GM18520 (cell line): Measurements from ENCODE around the gene GNG7.
"Not testable (repeated sequence)": the region's sequence is repeated elsewhere in the genome, so short reads cannot be mapped to it uniquely, and the experiment has no call there.

Experiments
- ATAC-seq: cut with Tn5 transposase; IDR thresholded peaks from one replicate; pipeline ENCODE4 v1.9.1; 2021; ENCODE audit not compliant: unreplicated experiment

GNG7 gene

DNA sequence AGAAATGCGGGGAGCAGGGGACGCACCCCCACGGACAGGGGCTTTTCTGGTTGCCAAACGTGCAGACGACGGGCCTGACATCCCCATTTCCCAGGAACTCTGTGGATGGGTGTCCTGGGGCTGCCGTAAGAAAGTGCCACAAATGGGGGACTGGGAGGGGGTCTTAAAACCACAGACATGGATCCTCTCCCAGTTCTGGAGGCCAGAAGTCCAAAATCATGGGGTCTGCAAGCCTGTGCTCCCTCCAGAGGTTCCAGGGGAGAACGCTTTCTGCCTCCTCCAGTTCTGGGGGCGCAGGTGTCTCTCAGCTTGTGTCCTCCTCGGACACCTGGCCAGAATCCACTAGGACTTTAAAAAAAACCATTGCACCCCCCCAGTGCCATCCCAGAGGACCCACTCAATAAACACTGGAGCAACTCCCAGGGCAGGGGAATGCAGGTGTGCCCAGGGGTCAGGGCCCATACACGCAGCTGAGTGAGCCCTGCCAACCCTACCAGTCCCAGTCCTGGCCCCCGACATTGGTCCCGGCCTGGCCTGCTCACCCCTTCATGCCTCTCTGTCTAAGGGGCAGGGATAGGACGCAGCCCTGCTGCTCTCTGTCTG is 122.7 kb downstream of the GNG7 start:
- ATAC-seq = no peak

DNA sequence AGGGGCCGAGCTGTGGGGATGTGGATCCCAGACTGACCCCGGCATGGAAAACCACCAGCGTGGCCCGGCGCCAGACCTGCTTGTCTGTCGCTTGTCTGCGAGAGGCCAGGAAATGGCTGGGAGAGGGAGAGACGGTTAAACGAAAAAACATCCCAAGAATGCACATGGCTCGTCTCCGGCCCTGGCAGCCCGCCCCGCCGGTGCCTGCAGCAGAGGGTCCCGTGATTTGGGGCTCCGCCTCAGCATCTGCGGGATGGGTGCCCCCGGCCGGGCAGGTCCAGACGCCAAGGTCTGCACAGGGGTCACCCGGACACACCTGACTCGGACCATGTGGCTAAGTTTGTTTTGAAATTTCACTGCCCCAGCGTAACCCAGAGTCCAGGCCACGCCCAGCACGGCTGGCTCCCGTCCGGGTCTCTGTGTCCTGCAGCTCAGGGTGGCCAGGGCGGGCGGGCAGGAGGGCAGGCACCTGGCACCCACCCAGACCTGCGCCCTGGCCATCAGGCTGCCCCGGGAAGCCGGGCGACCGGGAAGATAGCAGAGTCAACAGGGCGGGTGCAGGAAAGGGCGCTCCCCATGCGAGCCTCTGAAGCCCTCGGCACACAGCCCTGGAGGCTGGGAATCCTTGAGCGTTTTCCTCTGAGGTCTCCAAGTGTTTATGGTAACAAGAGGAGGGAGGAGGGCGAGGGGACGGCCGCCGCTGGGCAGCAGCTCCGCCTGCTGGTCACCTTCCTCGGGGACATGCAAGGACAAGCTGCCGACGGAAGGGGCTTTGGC is 123.4 kb downstream of the GNG7 start:
- ATAC-seq = no peak

DNA sequence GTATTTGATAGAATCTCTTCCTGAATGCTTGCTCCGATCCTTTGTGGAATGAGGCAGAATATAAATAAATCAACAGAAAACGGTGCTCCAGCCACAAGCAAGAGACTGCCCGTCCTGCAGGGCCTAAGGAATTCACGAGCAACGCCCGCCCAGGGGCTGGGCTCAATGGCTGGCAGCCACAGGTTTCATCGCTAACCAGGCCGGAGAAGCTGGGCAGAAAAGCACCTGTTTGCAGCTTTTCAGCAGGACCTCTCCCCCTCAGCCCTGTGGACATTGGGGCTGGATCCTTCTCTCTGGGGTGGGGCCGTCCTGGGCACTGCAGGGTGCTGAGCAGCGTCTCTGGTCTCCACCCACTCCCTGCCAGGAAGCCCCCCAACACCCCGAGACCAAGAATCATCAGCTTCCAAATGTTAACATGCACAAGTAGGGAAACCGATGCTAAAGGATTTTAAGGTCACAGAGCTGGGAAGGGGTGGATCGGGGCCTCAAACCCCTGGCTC is 124.1 kb downstream of the GNG7 start:
- no peak for ATAC-seq

DNA sequence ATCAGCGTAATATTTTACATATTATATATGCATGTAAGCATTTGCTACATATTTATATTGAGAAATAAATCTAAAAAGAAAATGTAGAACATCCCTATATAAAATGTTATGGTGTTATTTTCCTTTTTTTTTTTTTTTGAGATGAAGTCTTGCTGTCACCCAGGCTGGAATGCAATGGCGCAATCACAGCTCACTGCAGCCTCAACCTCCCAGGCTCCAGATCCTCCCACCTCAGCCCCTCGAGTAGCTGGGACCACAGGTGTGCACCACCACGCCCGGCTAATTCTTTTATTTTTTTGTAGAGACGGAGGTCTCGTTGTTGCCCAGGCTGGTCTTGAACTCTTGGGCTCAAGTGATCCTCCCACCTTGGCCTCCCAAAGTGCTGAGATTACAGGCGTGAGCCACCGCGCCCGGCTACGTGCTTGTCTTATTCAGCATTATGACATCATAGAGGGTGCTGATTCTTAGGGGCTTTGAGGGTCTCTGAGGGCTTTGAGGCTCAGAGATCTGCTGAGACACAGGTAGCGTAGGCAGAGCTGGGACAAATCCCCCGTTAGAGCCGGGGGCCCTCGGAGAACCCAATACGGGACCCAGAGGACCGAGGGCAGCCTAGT is 124.7 kb downstream of the GNG7 start:
- no peak for ATAC-seq

DNA sequence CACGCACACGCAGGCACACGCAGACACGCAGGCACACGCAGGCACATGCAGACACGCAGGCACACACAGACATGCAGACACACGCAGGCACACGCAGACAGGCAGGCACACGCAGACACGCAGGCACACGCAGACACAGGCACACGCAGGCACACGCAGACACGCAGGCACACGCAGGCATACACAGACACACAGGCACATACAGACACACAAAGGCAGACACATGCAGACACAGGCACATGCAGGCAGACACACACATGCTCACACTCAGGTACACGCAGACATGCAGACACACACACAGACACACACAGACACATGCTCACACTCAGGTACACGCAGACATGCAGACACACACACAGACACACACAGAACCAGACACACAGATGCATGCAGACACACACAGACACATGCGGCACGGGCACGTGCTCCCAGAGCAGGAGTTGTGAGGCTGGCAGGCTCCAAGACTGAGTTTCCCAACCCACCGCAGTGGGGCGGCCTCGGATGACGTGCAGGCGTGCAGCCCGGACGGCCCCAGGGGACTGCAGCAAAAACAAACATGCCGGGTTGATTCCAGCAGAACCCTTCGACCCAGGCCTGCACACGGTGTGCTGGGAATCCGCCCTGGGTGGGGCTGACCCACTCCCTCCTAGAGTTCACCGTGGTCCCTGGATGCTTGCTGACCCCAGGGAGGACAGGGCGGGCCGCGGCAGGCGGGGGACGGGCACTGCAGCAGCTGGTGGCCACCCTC is 126.6 kb downstream of the GNG7 start:
- no peak for ATAC-seq

DNA sequence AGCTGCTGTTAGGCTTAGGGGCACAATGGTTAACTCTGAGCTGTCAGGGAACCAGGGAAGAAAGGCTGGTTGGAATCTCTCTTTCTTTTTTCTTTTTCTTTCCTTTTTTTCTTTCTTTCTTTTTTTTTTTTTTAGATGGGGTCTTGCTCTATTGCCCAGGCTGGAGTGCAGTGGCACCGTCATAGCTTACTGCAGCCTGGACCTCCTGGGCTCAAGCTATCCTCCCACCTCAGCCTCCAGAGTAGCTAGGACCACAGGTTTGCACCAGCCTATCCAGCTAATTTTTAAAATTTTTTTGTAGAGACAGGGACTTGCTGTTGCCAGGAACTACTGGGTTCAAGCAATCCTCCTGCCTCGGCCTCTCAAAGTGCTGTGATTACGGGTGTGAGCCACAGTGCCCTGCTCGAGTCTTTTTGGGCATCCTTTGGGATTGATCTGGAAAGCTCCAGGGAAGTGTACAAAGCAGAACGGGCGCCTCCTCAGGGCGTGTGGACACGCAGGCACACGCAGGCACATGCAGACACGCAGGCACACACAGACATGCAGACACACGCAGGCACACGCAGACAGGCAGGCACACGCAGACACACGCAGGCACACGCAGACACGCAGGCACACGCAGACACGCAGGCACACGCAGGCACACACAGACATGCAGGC is 127.4 kb downstream of the GNG7 start:
- ATAC-seq = no peak

DNA sequence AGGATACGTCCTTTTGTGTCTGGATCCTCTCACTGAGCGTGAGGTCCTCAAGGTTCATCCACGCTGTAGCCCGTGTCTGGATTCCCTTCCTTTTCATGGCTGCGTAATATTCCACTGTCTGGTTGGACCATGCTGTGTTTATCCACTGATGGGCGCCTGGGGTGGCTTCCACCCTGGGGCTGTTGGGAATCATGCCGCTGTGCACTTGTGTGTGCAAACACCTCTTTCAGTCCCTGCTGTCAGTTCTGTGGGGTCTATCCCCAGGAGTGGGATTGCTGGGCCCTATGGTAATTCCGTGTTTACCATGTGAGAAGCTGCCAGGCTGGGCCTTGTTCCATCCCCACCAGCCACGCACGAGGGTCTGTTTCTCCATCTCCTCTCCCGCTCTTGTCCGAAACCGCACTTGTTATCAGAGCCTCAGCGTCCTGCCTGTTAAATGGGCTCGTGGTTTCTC is 128.0 kb downstream of the GNG7 start:
- no peak for ATAC-seq

DNA sequence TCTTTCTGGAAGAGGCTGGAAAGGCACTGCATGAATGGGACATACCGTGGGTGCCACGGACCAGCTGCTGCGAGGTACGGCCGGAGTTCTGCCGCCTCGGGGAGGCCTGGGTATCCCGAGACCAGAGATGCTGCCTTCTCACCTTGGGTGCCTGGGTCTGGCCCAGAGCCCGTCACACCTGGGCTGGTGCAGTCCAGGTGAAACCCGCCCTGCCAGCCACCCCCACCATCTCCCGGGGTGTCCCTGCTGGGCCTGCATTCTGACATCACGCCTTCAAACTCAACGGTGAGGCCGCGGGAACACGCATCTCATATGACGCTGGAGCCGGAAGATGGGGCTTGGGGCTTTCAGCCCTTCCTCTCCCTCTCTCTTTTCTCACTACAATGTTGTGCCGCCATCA is 128.6 kb downstream of the GNG7 start:
- ATAC-seq = no peak

- not testable (repeated sequence) for ATAC-seq
These were observed 130.3 kb downstream of the GNG7 start for GRCh38 chr19:2572152-2572551.

GRCh38 chr19:2569596-2570465 is 132.7 kb downstream of the GNG7 start:
- no peak for ATAC-seq

DNA sequence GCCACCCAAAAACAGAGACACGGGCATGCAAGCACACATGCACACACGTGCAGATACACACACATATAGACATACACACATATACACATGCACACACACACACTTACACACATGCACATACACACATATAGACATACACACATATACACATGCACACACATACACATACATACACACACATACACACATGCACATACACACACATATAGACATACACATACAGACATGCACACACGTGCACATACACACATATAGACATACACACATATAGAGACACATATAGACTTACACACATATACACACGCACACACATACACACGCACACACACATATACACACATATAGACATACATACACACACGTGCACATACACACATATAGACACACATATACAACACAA is 134.5 kb downstream of the GNG7 start:
- ATAC-seq = no peak

DNA sequence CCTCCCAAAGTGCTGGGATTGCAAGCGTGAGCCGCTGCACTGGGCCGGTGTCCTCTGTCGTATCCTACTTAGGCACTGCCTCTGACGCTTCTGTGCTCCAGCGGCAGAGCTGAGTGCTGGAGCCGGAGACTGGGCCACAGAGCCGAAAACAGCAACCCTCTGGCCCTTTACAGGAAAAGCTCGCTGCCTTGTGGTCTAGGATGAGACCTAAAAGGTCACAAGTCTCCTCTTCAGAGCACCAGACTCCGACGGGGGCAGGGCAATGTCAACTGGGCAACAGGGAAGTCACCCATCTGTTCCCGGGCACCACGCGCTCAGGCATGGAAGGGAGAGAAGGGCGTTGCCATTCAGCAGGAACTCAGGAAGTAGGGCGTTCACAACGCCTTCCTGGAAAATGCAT is 134.9 kb downstream of the GNG7 start:
- no peak for ATAC-seq

DNA sequence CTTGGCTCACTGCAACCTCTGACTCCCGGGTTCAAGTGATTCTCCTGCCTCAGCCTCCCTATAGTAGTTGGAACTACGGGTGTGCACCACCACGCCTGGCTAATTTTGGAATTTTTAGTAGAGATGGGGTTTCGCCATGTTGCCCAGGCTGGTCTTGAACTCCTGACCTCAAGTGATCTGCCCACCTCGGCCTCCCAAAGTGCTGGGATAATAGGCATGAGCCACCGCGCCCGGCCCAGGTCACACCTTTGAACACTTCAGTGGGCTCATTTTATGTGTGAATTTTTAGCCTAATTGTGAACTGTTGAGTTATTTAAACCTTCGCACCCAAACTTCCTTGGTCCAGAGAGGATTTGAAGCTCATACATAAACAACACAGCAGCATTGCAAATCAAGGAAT is 138.9 kb downstream of the GNG7 start:
- ATAC-seq = not testable (repeated sequence)

DNA sequence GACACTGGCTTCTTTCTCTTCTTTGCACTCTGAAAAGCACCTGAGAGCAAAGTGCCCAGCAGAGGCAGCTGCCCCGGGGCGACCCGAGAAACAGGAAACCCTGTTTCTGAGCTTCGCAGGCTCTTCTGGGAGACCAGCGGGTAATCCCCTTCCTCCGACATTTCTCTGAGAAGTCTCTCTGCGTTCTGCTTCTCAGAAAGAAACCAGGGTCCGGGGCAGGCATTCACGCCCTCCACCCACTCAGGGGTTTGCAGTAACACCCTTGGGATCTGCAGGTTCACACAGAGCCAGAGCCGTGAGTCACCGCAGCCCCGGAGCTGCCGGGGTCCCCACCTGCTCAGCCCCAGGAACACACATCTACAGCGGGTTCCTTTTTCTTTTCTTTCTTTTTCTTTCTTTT is 140.6 kb downstream of the GNG7 start:
- ATAC-seq = peak; percentile 64

- ATAC-seq = no peak
These were observed 141.3 kb downstream of the GNG7 start for GRCh38 chr19:2561221-2561620.

GRCh38 chr19:2560369-2560768 is 142.1 kb downstream of the GNG7 start:
- no peak for ATAC-seq

DNA sequence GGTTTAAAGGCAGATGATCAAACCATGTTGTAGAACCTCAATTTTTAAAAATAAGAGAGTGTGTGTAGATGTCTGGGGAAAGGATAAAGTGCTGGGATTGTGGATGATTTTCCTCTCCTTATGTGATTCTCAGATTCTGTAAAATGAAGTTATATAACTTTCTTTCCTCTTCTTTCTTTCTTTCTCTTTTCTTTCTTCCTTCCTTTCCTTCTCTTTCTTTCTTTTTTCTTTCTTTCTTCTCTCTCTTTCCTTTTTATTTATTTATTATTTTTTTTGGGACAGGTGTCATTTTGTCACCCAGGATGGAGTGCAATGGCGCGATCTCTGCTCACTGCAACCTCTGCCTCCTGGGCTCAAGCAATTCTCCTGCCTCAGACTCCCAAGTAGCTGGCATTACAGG is 144.0 kb downstream of the GNG7 start:
- ATAC-seq = no peak

DNA sequence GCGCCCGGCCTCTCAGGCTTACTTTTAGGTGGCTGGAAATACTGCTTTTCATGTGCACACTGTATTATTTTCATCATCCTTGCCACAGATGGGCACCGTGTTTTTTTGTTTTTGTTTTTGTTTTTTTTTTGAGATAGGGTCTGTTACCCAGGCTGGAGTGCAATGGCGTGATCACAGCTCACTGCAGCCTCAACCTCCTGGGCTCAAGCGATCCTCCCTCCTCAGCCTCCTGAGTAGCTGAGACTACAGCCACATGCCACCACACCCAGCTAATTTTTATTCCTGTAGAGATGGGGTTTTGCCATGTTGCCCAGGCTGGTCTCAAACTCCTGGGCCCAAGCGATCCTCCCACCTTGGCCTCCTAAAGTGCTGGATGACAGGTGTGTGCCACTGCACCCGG is 144.4 kb downstream of the GNG7 start:
- ATAC-seq = not testable (repeated sequence)

DNA sequence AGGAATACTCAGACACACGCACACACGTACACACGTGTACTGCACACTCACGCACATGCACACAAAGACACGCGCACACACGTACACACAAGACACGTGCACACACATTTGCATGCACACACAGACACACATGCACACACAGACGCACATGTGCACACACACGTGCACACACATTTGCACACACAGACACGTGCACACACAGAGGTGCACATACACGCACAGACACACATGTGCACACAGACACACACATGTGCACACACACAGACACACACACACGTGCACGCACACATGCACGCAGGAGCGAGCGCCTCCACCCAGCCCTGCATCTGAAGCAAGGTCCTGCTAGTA is 145.4 kb downstream of the GNG7 start:
- no peak for ATAC-seq
